Hepatocyte (in vitro differentiated cells): ENCODE measurements around the gene PLEKHB2. TPM values are rescaled to one million over a fixed set of nuclear protein-coding genes. Genes with fewer than 3 reads are reported as not detected.
"Not testable (repeated sequence)": the region's sequence is repeated elsewhere in the genome, so short reads cannot be mapped to it uniquely, and the experiment has no call there.

Experiments
- DNase-seq: peaks from one replicate; pipeline ENCODE4 v3.0.0-alpha.2; 2016; ENCODE audit warnings: low spot score
- H2AFZ ChIP-seq: fragments of 200-600 bp; sonication (generic); 2 replicates; pipeline ENCODE4 v1.6.0; 2016; ENCODE audit warnings: antibody characterized with exemption, mild to moderate bottlenecking
- H3K27ac ChIP-seq: fragments of 200-600 bp; sonication (generic); 2 replicates; pipeline ENCODE4 v1.5.1; 2016; ENCODE audit warnings: mild to moderate bottlenecking
- H3K27me3 ChIP-seq: fragments of 200-600 bp; sonication (generic); 2 replicates; pipeline ENCODE4 v1.6.1; 2016
- H3K36me3 ChIP-seq: fragments of 200-600 bp; sonication (generic); replicated peaks from 2 replicates; pipeline ENCODE4 v1.5.1; 2016; ENCODE audit warnings: low read depth; ENCODE audit not compliant: insufficient read depth
- H3K4me1 ChIP-seq: fragments of 200-600 bp; sonication (generic); 2 replicates; pipeline ENCODE4 v1.5.1; 2016; ENCODE audit warnings: mild to moderate bottlenecking, moderate library complexity; ENCODE audit not compliant: insufficient read depth
- H3K4me2 ChIP-seq: fragments of 200-600 bp; sonication (generic); 2 replicates; pipeline ENCODE4 v1.6.0; 2016
- H3K4me3 ChIP-seq: fragments of 200-600 bp; sonication (generic); 2 replicates; pipeline ENCODE4 v1.5.1; 2016; ENCODE audit warnings: mild to moderate bottlenecking
- H3K79me2 ChIP-seq: fragments of 200-600 bp; sonication (generic); 2 replicates; pipeline ENCODE4 v1.6.0; 2017; ENCODE audit warnings: mild to moderate bottlenecking
- H3K9me2 ChIP-seq: fragments of 200-600 bp; sonication (generic); replicated peaks from 2 replicates; pipeline ENCODE4 v1.6.0; 2017; ENCODE audit warnings: mild to moderate bottlenecking; ENCODE audit not compliant: insufficient read depth
- H3K9me3 ChIP-seq: fragments of 200-600 bp; sonication (generic); 2 replicates; pipeline ENCODE4 v1.5.1; 2016; ENCODE audit warnings: low read depth, mild to moderate bottlenecking
- H4K20me1 ChIP-seq: fragments of 200-600 bp; sonication (generic); 2 replicates; pipeline ENCODE4 v1.6.0; 2016; ENCODE audit warnings: mild to moderate bottlenecking; ENCODE audit not compliant: insufficient read depth, poor library complexity, severe bottlenecking
- CTCF ChIP-seq: fragments of 200-600 bp; sonication (generic); IDR thresholded peaks from 2 replicates; pipeline ENCODE4 v1.5.1; 2016; ENCODE audit warnings: antibody characterized with exemption, mild to moderate bottlenecking; ENCODE audit not compliant: poor library complexity
- EZH2 ChIP-seq: fragments of 200-600 bp; sonication (generic); IDR thresholded peaks from 2 replicates; pipeline ENCODE4 v1.6.1; 2016; ENCODE audit warnings: antibody characterized with exemption, mild to moderate bottlenecking, borderline replicate concordance
- EZH2phosphoT487 ChIP-seq: fragments of 200-600 bp; sonication (generic); IDR thresholded peaks from one replicate; pipeline ENCODE4 v1.6.1; 2018; ENCODE audit warnings: antibody characterized with exemption, mild to moderate bottlenecking, low read depth, moderate library complexity; ENCODE audit not compliant: unreplicated experiment, severe bottlenecking
- WGBS: methylation state at CpG from one replicate; pipeline ENCODE4 v1.1.6; 2016; ENCODE audit warnings: low lambda C conversion rate; ENCODE audit errors: missing lambda C conversion rate; 5-methylcytosine and 5-hydroxymethylcytosine counted together
- polyA plus RNA-seq: library from polyadenylated mRNA; unstranded; fragments of >200 nt; fragmentation: Nextera tagmentation; extraction: Ambion mirVana; gene quantifications from 2 replicates; pipeline ENCODE4 v1.2.1, GENCODE V29; 2016
- total RNA-seq: library from RNA; depleted of rRNA; stranded (reverse); fragments of >200 nt; gene quantifications from 2 replicates; pipeline ENCODE4 v1.2.3, GENCODE V29; 2014

The PLEKHB2 gene
- total and polyA plus RNA-seq, 2 experiments from 2014 or later = 54.0 to 90.4 TPM

DNA sequence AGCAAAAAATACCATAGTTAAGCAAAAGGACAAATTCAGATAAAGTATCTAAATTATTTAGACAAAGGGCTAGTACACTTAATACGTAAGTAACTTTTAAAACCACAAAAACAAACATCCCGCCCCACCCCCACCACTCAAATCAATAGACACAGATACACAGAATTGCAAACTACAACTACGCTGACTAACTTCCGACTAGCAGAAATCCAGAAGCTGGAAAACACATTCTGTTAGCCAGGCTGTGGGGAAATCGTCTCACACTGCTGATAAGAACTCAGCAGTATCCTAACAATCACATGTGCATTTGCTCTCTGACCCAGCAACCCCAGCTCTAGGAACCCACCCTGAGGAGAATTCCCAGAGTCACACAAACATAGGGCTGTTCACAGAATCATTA lies 28.4 kb upstream of the PLEKHB2 start:
- Histone ChIP-seq H3K9me3 (no peaks in the 10 kb centered on the region), H3K27ac (peak overlapping the region; percentile 87), H3K4me3 (no peak overlapping the region), H3K9me2 (no peaks in the 10 kb centered on the region), H3K36me3 (no peaks in the 10 kb centered on the region), H3K27me3 (no peaks in the 10 kb centered on the region), H2AFZ (no peak overlapping the region), H3K79me2 (peaks cover 93% of the 10 kb centered on the region), H4K20me1 (peaks cover 93% of the 10 kb centered on the region), H3K4me1 (peaks cover 16% of the 10 kb centered on the region), H3K4me2 (peak overlapping the region; percentile 8)
- TF ChIP-seq EZH2 (no peak), CTCF (no peak), EZH2phosphoT487 (no peak)
- WGBS = 68% methylated on average over 5 of the region's 5 CpGs
- DNase-seq = peak; percentile 39

GRCh38 chr2:131077182-131077846 lies 27.8 kb upstream of the PLEKHB2 start:
- Histone ChIP-seq H3K4me2 (peak overlapping the region; percentile 8), H2AFZ (no peak overlapping the region), H3K79me2 (peaks cover 93% of the 10 kb centered on the region), H3K4me1 (peaks cover 16% of the 10 kb centered on the region), H3K27me3 (no peaks in the 10 kb centered on the region), H3K4me3 (no peak overlapping the region), H4K20me1 (peaks cover 95% of the 10 kb centered on the region), H3K9me3 (no peaks in the 10 kb centered on the region), H3K27ac (peak overlapping the region; percentile 87), H3K36me3 (no peaks in the 10 kb centered on the region), H3K9me2 (no peaks in the 10 kb centered on the region)
- WGBS = 86% methylated on average over 11 of the region's 11 CpGs
- TF ChIP-seq EZH2 = no peak
- TF ChIP-seq EZH2phosphoT487 = no peak
- DNase-seq = no peak

DNA sequence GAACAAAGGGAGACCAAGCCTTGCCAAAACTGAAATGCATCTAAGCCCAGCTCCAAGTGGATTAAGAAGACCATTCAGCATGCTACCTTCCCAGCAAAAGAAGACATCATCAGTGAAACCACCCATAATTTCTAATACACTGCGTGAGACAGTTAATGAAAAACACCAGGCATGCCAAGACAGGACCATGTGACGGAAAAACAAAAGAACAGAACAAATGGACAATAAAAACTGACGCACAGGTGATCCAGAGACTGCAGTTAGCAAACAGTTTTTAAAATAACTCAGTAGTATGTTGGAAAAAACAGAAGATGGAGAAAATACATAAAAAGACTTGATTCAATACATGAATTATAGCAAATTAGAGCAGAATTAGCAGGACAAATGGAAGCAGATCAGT lies 27.2 kb upstream of the PLEKHB2 start:
- peak overlapping the region; percentile 87 for H3K27ac ChIP-seq
- H4K20me1 ChIP-seq = peaks cover 95% of the 10 kb centered on the region
- no peaks in the 10 kb centered on the region for H3K36me3 ChIP-seq
- H3K27me3 ChIP-seq = no peaks in the 10 kb centered on the region
- H3K79me2 ChIP-seq = peaks cover 93% of the 10 kb centered on the region
- no peak for TF ChIP-seq EZH2phosphoT487
- no peak for TF ChIP-seq CTCF
- no peak for TF ChIP-seq EZH2
- H3K9me3 ChIP-seq = no peaks in the 10 kb centered on the region
- H3K4me2 ChIP-seq = no peak overlapping the region
- DNase-seq = no peak
- no peak overlapping the region for H3K4me3 ChIP-seq
- WGBS = 71% methylated on average over 3 of the region's 3 CpGs
- H3K4me1 ChIP-seq = peaks cover 16% of the 10 kb centered on the region
- H3K9me2 ChIP-seq = no peaks in the 10 kb centered on the region
- no peak overlapping the region for H2AFZ ChIP-seq

GRCh38 chr2:131079931-131080330 lies 25.2 kb upstream of the PLEKHB2 start:
- not testable (repeated sequence) for H3K4me3 ChIP-seq, H3K4me2 ChIP-seq, H3K27me3 ChIP-seq, H3K27ac ChIP-seq, H2AFZ ChIP-seq, DNase-seq, H3K9me3 ChIP-seq, H3K9me2 ChIP-seq, H3K36me3 ChIP-seq
- H3K4me1 ChIP-seq = peaks cover 16% of the 10 kb centered on the region
- 96% methylated on average over 6 of the region's 6 CpGs for WGBS
- peaks cover 95% of the 10 kb centered on the region for H4K20me1 ChIP-seq
- peaks cover 93% of the 10 kb centered on the region for H3K79me2 ChIP-seq
